ENCODE data around the gene LRGUK.
A peak's percentile ranks its signal among the peaks of the same experiment; 100 is the strongest.
"Not testable (repeated sequence)": the region's sequence is repeated elsewhere in the genome, so short reads cannot be mapped to it uniquely, and the experiment has no call there.

The LRGUK gene

DNA sequence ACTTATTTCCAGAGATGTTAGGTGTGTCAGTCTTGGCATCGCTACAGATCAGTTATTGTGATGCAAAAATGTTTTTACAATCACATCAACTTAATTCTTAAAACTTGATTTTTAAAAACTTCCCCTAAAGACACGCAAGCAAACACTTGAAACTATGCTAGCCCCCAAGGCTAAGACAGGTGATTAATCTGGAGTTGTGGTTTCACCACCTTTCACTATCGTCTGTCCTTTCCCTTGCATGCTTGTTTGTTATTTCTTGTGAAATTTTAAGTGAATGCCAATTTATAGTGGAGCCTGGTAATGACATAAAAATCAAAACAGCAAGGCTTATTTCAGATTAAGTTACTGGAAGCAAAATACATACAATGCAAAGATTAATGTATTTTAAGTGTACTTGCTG is 119.2 kb downstream of the LRGUK start:
- no peak for DNase-seq (ENCODE audit: low spot score)

- no peak for DNase-seq (ENCODE audit: low spot score)
Measured at GRCh38 chr7:134246761-134247160, 119.6 kb downstream of the LRGUK start.

GRCh38 chr7:134248196-134248595 is 121.1 kb downstream of the LRGUK start:
- DNase-seq (ENCODE audit: low spot score): no peak

GRCh38 chr7:134254311-134254710 is 127.2 kb downstream of the LRGUK start:
- DNase-seq (ENCODE audit: low spot score): no peak

- no peak for DNase-seq (ENCODE audit: low spot score)
Measured at GRCh38 chr7:134255814-134256213, 128.7 kb downstream of the LRGUK start.

- DNase-seq (ENCODE audit: low spot score): no peak
Measured at GRCh38 chr7:134262322-134262721, 135.2 kb downstream of the LRGUK start.

DNA sequence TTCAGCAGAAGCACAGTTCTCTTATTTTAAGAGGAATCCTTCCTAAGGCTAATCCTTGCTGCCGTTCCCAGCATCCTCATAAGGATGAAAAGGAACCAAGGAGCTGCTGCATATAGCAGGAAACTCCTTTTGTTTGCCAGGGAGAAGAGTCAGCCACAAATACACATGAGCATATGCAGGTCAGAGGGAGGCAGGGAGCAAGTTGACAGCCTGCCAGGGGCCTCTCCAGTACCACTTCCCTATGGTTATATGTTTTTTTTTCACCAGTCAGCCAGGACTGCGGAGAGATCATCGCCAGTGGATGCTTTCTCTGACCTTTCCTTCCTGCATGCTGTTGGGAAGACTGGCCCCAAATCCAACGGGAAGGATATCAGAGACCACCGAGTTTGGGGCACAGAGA is 149.8 kb downstream of the LRGUK start:
- no peak for DNase-seq (ENCODE audit: low spot score)

DNA sequence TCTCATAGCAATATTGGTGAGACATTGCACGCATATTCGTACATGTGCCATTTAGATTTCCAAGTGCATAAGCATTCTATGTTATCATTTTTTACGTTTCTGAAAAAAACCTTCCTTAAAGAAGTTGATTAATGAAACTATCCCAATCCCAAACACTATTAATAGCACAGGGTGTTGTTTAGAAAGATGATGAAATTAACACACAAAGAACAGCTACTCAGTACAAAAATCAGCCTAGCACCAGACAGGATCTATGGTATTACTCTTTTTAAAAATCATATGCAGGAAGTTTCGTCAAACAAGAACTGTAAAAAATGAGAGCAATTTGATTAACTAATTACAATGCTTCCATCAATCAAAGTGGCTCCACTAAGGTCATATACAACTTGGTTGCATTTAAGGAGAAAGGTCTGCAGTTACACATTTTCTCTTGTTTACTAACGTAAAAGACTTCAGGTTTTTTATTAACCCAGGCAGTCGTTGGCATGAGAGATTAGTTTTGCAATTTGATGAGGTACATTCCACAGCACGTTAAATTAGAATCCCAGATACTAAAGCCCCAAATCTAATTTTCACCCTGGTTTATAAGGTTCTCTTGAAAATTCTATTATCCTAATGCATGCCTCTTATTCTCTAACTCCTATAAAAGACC is 151.5 kb downstream of the LRGUK start:
- DNase-seq (ENCODE audit: low spot score): no peak

GRCh38 chr7:134279336-134279735 is 152.2 kb downstream of the LRGUK start:
- no peak for DNase-seq (ENCODE audit: low spot score)

DNA sequence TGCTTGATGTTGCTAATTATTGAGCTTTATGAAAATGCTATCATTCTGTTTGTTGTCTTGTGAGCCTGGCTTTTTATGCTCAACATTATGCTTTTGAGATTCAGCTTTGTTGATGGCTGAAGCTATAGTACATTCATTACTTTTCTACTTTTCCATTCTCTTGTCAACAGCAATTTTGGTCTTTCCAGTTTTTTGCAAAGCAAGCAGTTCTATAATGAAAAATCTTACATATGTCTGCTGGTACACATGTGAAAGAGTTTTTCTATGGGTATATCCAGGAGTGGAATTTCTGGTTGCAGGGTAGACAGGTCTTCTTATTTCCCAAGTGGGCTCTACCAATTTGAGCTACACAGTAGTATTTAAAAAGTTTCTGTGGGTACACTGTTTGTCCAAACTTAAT is 152.8 kb downstream of the LRGUK start:
- DNase-seq (ENCODE audit: low spot score): no peak

DNA sequence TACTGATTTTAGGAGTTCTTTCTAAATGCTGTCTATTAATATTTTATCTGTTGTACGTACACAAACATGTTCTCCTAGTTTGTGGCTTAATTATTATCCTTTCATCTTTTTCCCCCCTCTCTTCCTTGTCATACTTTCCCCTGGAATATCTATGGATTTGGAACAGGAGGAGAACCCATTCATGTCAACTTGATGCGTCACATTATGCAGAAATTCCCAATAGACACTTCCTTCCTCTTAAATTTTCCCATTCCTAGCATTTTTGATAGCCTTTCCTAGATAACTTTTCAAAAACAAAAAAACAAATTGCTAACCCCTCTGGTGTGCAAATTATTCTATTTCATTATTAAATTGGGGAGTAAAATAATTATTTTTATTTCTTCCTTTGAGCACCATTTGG is 153.4 kb downstream of the LRGUK start:
- no peak for DNase-seq (ENCODE audit: low spot score)

GRCh38 chr7:134284011-134284410 is 156.9 kb downstream of the LRGUK start:
- no peak for DNase-seq (ENCODE audit: low spot score)

GRCh38 chr7:134284952-134285351 is 157.8 kb downstream of the LRGUK start:
- no peak for DNase-seq (ENCODE audit: low spot score)

- DNase-seq (ENCODE audit: low spot score): no peak
Measured at GRCh38 chr7:134287916-134288659, 160.9 kb downstream of the LRGUK start.

DNA sequence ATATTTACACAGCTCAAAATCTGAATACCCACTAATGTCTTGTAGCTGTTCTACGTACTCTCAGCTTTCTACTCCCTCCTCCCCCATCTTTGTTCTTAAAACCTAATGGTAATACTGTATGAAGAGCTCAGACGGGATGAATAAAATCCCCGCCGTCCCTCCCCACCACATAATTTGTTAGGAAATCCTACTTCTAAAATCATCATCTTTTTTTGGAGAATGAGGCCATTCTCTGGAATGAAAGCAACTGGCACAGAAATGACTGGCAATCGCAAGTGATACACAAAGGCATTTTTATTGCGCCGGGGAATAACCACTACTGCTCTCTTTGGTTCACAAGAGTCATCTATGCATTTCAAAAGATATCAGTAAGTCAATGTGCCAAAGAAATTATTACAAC is 162.3 kb downstream of the LRGUK start:
- DNase-seq (ENCODE audit: low spot score): no peak

DNA sequence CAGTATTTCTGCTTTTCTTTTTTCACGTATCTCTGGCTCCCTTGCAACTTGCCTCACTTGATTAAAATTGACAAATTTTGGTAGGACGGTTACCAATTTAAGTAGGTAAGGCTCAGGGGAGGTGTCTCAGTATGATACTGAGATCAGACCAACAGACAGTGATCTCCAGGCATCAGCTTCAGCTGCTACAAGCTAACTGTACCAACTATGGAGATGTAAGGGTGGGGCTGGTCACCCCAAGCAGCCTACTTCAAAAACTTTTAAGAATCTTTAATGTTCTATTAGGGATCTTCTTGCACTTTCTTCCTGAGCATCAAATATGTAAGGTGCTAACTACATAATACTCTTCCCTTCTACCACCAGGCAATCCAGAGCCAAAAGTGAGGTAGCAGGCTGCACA is 162.7 kb downstream of the LRGUK start:
- DNase-seq (ENCODE audit: low spot score): no peak

GRCh38 chr7:134290286-134290685 is 163.1 kb downstream of the LRGUK start:
- DNase-seq (ENCODE audit: low spot score): no peak

- peak; percentile 80 for DNase-seq (ENCODE audit: low spot score)
Measured at GRCh38 chr7:134293002-134293740, 166.0 kb downstream of the LRGUK start.

DNA sequence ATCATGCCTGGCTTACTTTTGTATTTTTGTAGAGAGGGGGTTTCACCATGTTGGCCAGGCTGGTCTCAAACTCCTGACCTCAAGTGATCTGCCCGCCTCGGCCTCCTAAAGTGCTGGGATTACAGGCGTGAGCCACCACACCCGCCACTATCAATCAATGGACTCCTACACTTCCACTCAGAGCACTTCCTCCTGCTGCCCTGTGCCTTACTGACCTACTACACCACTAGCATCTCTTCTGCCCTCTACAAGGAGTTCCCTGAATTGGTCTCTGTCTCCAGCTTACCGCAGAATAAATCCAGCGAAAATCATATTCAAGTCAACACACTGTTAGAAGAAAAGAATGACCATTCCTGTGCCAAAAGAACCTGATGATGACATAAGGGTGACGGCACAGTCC is 168.8 kb downstream of the LRGUK start:
- not testable (repeated sequence) for DNase-seq (ENCODE audit: low spot score)

DNA sequence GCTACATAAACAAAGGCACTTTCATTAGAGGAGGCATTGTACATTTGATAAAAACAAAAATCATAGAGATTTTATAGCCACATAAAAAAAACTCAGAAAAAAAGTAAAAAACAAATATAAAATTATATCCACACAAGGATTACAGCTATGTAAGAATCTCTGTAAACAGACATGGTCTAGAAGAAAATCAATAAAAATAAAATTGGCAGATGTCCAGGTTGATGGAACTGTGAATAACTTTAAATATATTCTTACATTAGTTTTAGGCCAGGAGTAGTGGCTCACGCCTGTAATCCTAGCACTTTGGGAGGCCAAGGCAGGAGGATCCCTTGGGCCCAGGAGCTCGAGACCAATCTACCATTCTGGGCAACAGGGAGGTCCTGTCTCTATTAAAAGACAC is 170.3 kb downstream of the LRGUK start:
- DNase-seq (ENCODE audit: low spot score): no peak

DNA sequence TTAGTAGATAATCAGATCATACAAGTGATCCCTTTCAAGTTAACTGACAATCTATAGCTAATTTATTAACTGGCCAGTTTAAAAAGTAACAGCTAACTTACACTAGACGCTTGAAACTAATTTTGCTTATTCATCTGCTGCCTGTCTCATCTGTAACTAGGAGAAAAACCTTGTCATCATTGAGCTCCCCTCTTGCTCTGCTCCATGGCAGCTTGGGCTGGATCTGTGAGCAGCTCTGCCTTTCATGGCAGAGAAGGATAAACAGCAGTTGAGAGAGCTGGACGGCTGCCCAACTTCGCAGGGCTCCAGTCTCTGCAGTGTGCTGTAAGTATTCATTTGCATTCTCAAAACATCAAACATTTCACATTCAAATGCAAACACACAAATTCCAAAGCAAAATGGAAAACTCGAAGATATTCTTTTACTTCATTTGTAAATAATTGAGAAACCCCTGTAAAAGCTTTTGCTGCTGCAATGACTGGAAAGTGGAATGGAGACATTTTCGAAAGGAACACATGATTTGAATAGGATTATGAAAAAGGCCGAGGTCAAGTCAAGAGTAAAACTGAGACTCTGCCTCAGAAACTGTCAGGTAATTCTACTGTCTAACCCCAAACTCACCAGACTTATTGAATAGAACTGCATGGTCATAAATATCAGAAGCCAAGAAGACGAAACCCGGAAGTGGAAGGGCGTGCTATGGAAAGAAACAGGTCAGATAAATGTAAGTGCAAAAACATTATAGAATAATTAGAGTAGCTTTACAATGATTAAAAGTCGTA is 172.0 kb downstream of the LRGUK start:
- DNase-seq (ENCODE audit: low spot score): peak; percentile 93

- DNase-seq (ENCODE audit: low spot score): no peak
Measured at GRCh38 chr7:134300988-134301387, 173.8 kb downstream of the LRGUK start.
